Lower lobe of right lung (tissue), 2 donors: ENCODE results near the gene TOR1A. TPM values are rescaled to one million over a fixed set of nuclear protein-coding genes. Genes with fewer than 3 reads are reported as not detected.
"Not testable (repeated sequence)": the region's sequence is repeated elsewhere in the genome, so short reads cannot be mapped to it uniquely, and the experiment has no call there.

Source experiments
- ATAC-seq, 2 donors: fragments of 200-7000 bp; cut with Tn5 transposase; one replicate each; pipeline ENCODE4 v1.9.1; 2020 to 2022; ENCODE audit warnings: mild to moderate bottlenecking in 2 of 2, moderate library complexity in 2 of 2
- DNase-seq: peaks from one replicate; pipeline ENCODE4 v3.0.0-alpha.2; 2020
- H3K27ac ChIP-seq: fragments of 200-600 bp; one replicate; pipeline ENCODE4 v1.8.0; 2022
- H3K27me3 ChIP-seq: fragments of 200-600 bp; one replicate; pipeline ENCODE4 v1.8.0; 2022; ENCODE audit warnings: low read depth
- H3K36me3 ChIP-seq: fragments of 200-600 bp; one replicate; pipeline ENCODE4 v1.8.0; 2022; ENCODE audit warnings: mild to moderate bottlenecking
- H3K4me1 ChIP-seq: fragments of 200-600 bp; one replicate; pipeline ENCODE4 v1.8.0; 2022
- H3K4me3 ChIP-seq: fragments of 200-600 bp; one replicate; pipeline ENCODE4 v1.8.0; 2022; ENCODE audit warnings: mild to moderate bottlenecking
- H3K9me3 ChIP-seq: fragments of 200-600 bp; one replicate; pipeline ENCODE4 v1.8.0; 2022
- intact Hi-C: fragments of 100-400 bp; cut with DNase I; formaldehyde crosslinking; loops from one replicate; pipeline ENCODE4 v1.11.0; 2022
- total RNA-seq: library from RNA; stranded (reverse); fragmentation: NEBNext Ultra II Directional; extraction: Animal tissue kit (Norgen Biotek cat#: 25700); gene quantifications from one replicate; pipeline ENCODE4 v1.2.1, GENCODE V29; 2021
- TF ChIP-seq, protein P1 (sequence below): fragments of 200-600 bp; IDR thresholded peaks from one replicate; pipeline ENCODE4 v1.8.0; 2022; ENCODE audit warnings: antibody characterized with exemption, mild to moderate bottlenecking
- donor health status: DM: no; HTN: yes; CAD: no; lungs with severe emphysema.

The TOR1A gene
- total RNA-seq, 1 donor from 2014 or later, result 34.6 TPM

GRCh38 chr9:129778469-129778868, 45.5 kb downstream of the TOR1A start:
- no peak overlapping the region for H3K4me3 ChIP-seq
- no peaks in the 10 kb centered on the region for H3K27me3 ChIP-seq
- TF ChIP-seq, protein P1, sequence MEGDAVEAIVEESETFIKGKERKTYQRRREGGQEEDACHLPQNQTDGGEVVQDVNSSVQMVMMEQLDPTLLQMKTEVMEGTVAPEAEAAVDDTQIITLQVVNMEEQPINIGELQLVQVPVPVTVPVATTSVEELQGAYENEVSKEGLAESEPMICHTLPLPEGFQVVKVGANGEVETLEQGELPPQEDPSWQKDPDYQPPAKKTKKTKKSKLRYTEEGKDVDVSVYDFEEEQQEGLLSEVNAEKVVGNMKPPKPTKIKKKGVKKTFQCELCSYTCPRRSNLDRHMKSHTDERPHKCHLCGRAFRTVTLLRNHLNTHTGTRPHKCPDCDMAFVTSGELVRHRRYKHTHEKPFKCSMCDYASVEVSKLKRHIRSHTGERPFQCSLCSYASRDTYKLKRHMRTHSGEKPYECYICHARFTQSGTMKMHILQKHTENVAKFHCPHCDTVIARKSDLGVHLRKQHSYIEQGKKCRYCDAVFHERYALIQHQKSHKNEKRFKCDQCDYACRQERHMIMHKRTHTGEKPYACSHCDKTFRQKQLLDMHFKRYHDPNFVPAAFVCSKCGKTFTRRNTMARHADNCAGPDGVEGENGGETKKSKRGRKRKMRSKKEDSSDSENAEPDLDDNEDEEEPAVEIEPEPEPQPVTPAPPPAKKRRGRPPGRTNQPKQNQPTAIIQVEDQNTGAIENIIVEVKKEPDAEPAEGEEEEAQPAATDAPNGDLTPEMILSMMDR, result no peak

GRCh38 chr9:129777769-129778130, 46.2 kb downstream of the TOR1A start:
- peaks cover 18% of the 10 kb centered on the region for H3K4me1 ChIP-seq
- DNase-seq, result no peak
- no peaks in the 10 kb centered on the region for H3K36me3 ChIP-seq
- no peaks in the 10 kb centered on the region for H3K9me3 ChIP-seq
- H3K4me3 ChIP-seq, result no peak overlapping the region
- H3K27me3 ChIP-seq, result no peaks in the 10 kb centered on the region
- peak overlapping the region; percentile 65 for H3K27ac ChIP-seq
- no peak for ATAC-seq
- TF ChIP-seq, protein P1, result no peak
- intact Hi-C loops, result no loop called here

More at GRCh38 chr9:129778469-129778868, 45.5 kb downstream of the TOR1A start:
- intact Hi-C loops, result no loop called here
- DNase-seq (no peak), ATAC-seq (no peak)
- H3K4me1 ChIP-seq, result peaks cover 18% of the 10 kb centered on the region
- no peaks in the 10 kb centered on the region for H3K36me3 ChIP-seq
- no peak overlapping the region for H3K27ac ChIP-seq
- H3K9me3 ChIP-seq, result no peaks in the 10 kb centered on the region

DNA sequence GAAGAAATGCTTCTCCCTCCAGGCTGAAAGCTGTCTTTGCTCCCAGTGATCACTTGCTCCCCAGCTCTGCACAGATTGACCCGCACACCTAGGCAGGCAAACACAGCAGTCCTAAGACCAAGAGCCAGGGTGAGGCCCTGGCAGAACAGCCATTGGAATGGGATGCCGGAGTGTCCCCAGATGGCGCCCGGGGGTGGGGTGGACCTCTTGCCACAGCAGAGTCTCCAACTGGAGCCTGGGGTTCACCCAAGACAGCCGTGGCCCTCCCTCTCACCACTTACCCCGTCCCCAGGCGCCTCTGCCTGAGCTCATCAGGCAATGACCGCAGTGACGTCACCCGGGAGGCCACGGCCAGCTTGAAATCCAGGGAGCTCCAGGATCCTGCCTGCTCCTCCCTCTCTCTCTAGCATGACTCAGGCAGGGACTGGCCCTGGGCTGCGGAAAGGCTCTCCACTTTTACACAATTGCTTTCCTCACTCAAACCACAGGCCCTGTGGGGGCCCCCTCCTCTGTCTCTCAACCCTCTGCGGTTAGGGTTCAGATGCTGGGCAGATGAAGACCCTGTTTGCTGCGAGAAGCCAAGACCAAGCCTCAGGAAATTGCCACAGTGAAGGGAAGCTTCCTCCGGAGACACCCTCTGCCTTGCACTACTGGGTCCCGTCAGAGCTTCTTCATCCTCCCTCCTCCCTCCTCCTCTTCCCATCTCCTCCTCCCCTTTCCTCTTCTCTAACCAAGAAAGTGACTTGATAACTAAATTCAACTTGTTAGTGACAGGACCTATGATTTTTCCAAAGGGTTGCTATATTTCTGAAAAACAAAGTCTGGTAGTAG, 46.8 kb downstream of the TOR1A start:
- no peaks in the 10 kb centered on the region for H3K27me3 ChIP-seq
- peak overlapping the region; percentile 65 for H3K27ac ChIP-seq
- H3K4me3 ChIP-seq, result no peak overlapping the region
- peak; percentile 92 to 94 for ATAC-seq
- TF ChIP-seq, protein P1, result no peak
- intact Hi-C loops, result no loop called here
- H3K36me3 ChIP-seq, result no peaks in the 10 kb centered on the region
- peaks cover 18% of the 10 kb centered on the region for H3K4me1 ChIP-seq
- DNase-seq, result peak; percentile 92
- H3K9me3 ChIP-seq, result no peaks in the 10 kb centered on the region

DNA sequence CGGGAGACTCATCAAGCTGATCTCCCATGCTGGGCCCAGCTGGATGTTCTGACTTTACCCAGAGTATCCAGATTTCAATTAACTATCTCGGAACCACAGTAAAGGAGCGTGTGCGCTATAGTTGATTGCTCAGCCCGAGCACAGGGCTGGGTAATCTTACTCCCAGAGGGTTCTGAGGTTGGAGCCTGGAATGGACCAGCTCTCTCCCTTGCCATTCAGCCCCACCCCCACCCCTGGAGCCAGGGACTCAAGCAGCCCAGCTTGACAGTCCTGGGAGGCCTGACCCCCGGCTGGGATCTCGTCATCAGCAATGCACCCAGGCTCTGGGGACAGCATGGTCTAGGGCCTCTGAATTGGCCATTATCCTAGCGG, 47.4 kb downstream of the TOR1A start:
- DNase-seq (no peak), ATAC-seq (peak in 1 of 2 donors; percentile 3)
- Histone ChIP-seq H3K4me3 (no peak overlapping the region), H3K27me3 (no peaks in the 10 kb centered on the region), H3K27ac (peak overlapping the region; percentile 65), H3K36me3 (no peaks in the 10 kb centered on the region), H3K4me1 (peaks cover 18% of the 10 kb centered on the region), H3K9me3 (no peaks in the 10 kb centered on the region)
- intact Hi-C loops, result no loop called here
- TF ChIP-seq, protein P1, result no peak

GRCh38 chr9:129776096-129776495, 47.8 kb downstream of the TOR1A start:
- intact Hi-C loops, H3K9me3 ChIP-seq, DNase-seq, H3K27ac ChIP-seq, H3K4me3 ChIP-seq, H3K36me3 ChIP-seq, H3K27me3 ChIP-seq, ATAC-seq: not testable (repeated sequence)
- peaks cover 18% of the 10 kb centered on the region for H3K4me1 ChIP-seq

GRCh38 chr9:129775448-129775798, 48.5 kb downstream of the TOR1A start:
- ATAC-seq (no peak), DNase-seq (no peak)
- Histone ChIP-seq H3K27me3 (no peaks in the 10 kb centered on the region), H3K27ac (no peak overlapping the region), H3K4me1 (peaks cover 18% of the 10 kb centered on the region), H3K9me3 (no peaks in the 10 kb centered on the region), H3K36me3 (no peaks in the 10 kb centered on the region), H3K4me3 (no peak overlapping the region)
- TF ChIP-seq, protein P1, result no peak
- intact Hi-C loops, result no loop called here
